ENCODE data around the gene CNTNAP2. TPM values are rescaled to one million over a fixed set of nuclear protein-coding genes. Genes with fewer than 3 reads are reported as not detected.

Gene CNTNAP2
- total and polyA plus RNA-seq, 9 donors: 0.24 to 7.0 (median 1.5) TPM

- no peak for DNase-seq
- no peaks in the 10 kb centered on the region for H3K4me1 ChIP-seq (ENCODE audit: insufficient read depth)
- H3K36me3 ChIP-seq: no peaks in the 10 kb centered on the region
- H3K9me3 ChIP-seq: no peaks in the 10 kb centered on the region
- no peak for TF ChIP-seq CTCF (IDR thresholded peaks at IDR 0.05)
- no peak for TF ChIP-seq EP300 (IDR thresholded peaks at IDR 0.05)
- TF ChIP-seq POLR2A (IDR thresholded peaks at IDR 0.05): no peak
- no peak overlapping the region for H3K4me3 ChIP-seq
- intact Hi-C loops (cut with DNase I): no loop called here
- WGBS, 3 donors: 42 to 84% (median 83%) methylated on average over 1 of the region's 1 CpG
- H3K27ac ChIP-seq: no peak overlapping the region
- H3K27me3 ChIP-seq: no peaks in the 10 kb centered on the region
These were observed 289.1 kb downstream of the CNTNAP2 start for GRCh38 chr7:146405737-146406136.

- 88 to 92% (median 92%) methylated on average over 7 of the region's 7 CpGs for WGBS, 3 donors
- no peaks in the 10 kb centered on the region for H3K27me3 ChIP-seq
- TF ChIP-seq CTCF (IDR thresholded peaks at IDR 0.05) (no peak), POLR2A (IDR thresholded peaks at IDR 0.05) (no peak), EP300 (IDR thresholded peaks at IDR 0.05) (no peak)
- no peak overlapping the region for H3K4me3 ChIP-seq
- no peaks in the 10 kb centered on the region for H3K9me3 ChIP-seq
- no peak for DNase-seq
- H3K27ac ChIP-seq: no peak overlapping the region
- intact Hi-C loops (cut with DNase I): no loop called here
- H3K36me3 ChIP-seq: no peaks in the 10 kb centered on the region
- H3K4me1 ChIP-seq (ENCODE audit: insufficient read depth): peaks cover 1% of the 10 kb centered on the region
These were observed 295.4 kb downstream of the CNTNAP2 start for GRCh38 chr7:146411975-146412374.

GRCh38 chr7:146412781-146413180, 296.2 kb downstream of the CNTNAP2 start:
- Histone ChIP-seq H3K27ac (no peak overlapping the region), H3K36me3 (no peaks in the 10 kb centered on the region), H3K9me3 (no peaks in the 10 kb centered on the region), H3K4me1 (ENCODE audit: insufficient read depth) (peaks cover 1% of the 10 kb centered on the region), H3K27me3 (no peaks in the 10 kb centered on the region), H3K4me3 (no peak overlapping the region)
- intact Hi-C loops (cut with DNase I): no loop called here
- 30 to 52% (median 35%) methylated on average over 3 of the region's 3 CpGs for WGBS, 3 donors
- DNase-seq: no peak
- TF ChIP-seq CTCF (IDR thresholded peaks at IDR 0.05): no peak
- no peak for TF ChIP-seq EP300 (IDR thresholded peaks at IDR 0.05)
- TF ChIP-seq POLR2A (IDR thresholded peaks at IDR 0.05): no peak

- 80 to 94% (median 90%) methylated on average over 2 of the region's 2 CpGs for WGBS, 3 donors
- intact Hi-C loops (cut with DNase I): no loop called here
These were observed 297.8 kb downstream of the CNTNAP2 start for GRCh38 chr7:146414373-146414772.

GRCh38 chr7:146414937-146415336, 298.3 kb downstream of the CNTNAP2 start:
- intact Hi-C loops (cut with DNase I): no loop called here
- H3K36me3 ChIP-seq: no peaks in the 10 kb centered on the region
- WGBS, 3 donors: 77 to 82% (median 77%) methylated on average over 2 of the region's 2 CpGs
- no peaks in the 10 kb centered on the region for H3K9me3 ChIP-seq
- H3K27ac ChIP-seq: no peak overlapping the region
- DNase-seq: no peak
- H3K27me3 ChIP-seq: no peaks in the 10 kb centered on the region
- no peak overlapping the region for H3K4me3 ChIP-seq
- TF ChIP-seq POLR2A (IDR thresholded peaks at IDR 0.05): no peak
- TF ChIP-seq CTCF (IDR thresholded peaks at IDR 0.05): no peak
- no peak for TF ChIP-seq EP300 (IDR thresholded peaks at IDR 0.05)
- H3K4me1 ChIP-seq (ENCODE audit: insufficient read depth): peaks cover 1% of the 10 kb centered on the region

More at GRCh38 chr7:146414373-146414772, 297.8 kb downstream of the CNTNAP2 start:
- Histone ChIP-seq H3K4me1 (ENCODE audit: insufficient read depth) (peaks cover 1% of the 10 kb centered on the region), H3K27ac (no peak overlapping the region), H3K27me3 (no peaks in the 10 kb centered on the region), H3K9me3 (no peaks in the 10 kb centered on the region), H3K36me3 (no peaks in the 10 kb centered on the region), H3K4me3 (no peak overlapping the region)
- no peak for DNase-seq
- no peak for TF ChIP-seq POLR2A (IDR thresholded peaks at IDR 0.05)
